Stimulated activated naive CD8-positive, alpha-beta T cell treated with anti-CD3 and anti-CD28 coated beads, Interleukin-15, Interleukin-2, amounts not matched to agents 100 U/mL and 50 U/mL, for 24 hours (primary cell): Measurements from ENCODE around the gene LHX4.

Source experiments
- ATAC-seq: fragments of 150-1000 bp; cut with Tn5 transposase; one replicate; pipeline ENCODE4 v1.10.0; 2021
- DNase-seq: peaks from one replicate; pipeline ENCODE4 v3.0.0; 2021

The LHX4 gene

DNA sequence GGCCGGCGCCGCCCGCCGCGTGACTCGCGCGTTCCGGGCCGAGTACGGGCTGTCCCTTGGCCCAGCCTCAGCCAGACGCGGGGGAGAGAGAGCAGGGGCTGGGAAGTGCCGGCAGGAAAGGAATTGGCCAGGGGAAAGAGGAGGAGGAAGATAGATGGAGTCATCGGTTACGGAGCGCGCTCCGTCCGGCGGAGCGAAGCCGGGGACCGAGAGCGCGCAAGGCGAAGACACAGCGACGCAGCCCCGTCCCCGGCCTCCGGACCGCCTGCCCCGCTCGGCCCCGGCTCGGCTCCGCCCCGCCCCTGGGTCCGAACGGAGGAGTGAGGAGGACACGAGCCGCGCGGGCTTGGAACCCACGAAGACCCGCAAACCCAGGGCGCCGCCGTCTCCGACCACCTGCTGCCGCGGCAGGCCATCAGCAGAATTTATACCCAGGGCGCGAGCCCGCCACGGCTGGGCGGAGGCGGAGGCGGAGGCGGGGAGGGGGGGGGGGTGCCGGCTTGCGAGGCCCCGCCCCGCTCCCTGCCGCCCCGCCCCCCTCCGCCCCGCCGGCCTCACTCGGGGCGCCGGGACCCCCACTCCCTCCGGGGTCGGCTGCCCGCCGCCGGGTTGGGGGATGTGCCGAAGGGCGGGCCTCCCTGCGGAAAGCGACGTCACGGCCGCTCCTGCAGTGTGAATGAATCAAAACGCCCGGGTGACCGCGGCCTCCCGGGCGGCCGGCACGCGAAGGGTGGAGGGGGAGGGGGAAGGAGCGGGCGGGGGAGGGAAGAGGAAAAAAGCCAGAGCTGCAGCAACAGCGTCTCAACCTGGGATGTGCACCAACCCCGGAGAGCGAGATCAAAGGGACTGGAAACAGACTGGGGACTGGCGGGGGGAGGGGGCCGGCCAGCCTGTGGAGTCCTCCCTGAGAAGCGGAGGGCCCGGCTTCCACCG, at the start of gene LHX4:
Gene LHX4, plus strand, starts transcription at position 782 of the 933 bp plus-strand sequence. CDS start 266 bp downstream, outside the sequence.
- DNase-seq, result peak; percentile 51
- ATAC-seq, result peak; percentile 37

DNA sequence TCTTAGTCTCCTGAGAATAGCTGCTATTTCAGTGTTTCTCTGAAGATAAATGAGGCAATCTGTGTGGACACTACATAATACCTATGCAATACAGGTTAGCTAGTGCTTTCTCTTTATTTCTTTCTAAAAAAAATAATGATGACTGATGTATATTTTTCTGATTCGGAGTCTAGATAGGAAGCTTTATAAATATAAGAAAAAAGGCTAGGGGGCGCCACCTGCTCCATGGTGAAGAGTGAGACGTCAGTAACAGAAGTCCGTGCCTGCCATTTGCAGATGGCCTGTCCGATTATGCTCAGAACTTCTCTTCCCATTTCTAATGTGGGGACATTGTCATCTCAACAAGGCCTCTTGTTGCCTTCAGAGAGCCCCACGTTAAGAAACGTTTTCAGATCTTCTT, 49.0 kb upstream of the LHX4 start:
- DNase-seq (peak; percentile 31), ATAC-seq (no peak)

DNA sequence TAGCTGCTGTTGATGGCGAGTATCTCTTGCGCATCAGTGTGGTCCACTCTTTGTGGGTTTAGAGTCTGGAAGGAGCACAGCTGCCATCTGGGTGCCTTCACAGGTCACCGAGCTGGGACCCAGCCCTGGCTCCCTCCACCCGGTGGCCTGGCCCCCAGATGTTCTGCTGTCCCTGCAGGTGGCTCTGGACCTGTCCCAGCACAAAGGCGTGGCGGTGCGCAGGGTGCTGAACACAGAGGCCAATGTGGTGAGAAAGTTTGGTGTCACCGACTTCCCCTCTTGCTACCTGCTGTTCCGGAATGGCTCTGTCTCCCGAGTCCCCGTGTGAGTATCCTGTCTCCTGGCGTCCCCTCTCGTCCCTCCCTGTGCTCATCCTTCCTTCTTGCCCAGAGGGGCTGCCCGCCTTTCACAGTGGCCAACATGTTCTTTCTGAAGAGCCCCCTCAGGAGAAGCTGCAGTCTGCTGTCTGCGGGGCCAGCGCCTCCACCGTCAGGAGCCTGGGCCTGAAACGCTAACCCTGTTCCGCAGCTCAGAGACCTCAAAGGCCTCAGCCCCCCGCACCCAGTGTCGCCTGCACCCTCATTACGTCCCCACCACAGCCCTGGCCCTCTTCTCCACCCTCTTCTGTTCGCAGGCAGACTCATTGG, 47.9 kb upstream of the LHX4 start:
- ATAC-seq, result no peak
- DNase-seq, result no peak

DNA sequence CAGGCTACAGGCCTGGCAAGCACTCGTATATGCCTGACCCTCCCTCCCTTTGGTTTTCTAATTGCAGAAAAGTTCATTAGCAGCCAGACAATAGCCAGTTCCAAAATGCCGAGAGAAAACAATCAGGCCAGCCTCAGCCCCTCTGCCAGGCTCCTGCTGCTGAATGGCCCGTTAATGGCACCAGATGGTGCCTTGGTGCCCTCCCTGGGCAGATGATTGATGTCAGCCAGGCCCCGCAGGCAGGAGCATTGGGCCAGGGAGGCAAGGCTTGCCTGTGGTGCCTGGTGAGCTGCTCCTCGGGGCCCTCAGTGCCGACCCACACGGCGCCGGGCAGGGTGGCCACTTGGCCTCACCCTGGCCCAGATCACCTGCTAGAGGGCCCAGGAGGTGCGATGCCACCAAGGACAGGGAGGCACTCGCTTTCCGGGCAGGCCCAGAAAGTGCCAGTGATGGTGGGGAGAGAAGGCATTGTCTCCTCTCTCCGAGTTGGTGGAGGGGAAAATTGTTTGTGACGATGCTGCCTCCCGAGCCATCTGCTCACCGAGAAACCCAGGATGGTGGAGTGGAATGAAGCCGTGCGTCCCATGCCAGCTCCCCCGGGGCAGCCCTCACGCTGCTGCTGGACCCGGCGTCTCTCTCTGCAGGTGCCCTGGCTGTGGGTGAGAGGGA, 47.3 kb upstream of the LHX4 start:
- DNase-seq, result no peak
- ATAC-seq, result no peak

DNA sequence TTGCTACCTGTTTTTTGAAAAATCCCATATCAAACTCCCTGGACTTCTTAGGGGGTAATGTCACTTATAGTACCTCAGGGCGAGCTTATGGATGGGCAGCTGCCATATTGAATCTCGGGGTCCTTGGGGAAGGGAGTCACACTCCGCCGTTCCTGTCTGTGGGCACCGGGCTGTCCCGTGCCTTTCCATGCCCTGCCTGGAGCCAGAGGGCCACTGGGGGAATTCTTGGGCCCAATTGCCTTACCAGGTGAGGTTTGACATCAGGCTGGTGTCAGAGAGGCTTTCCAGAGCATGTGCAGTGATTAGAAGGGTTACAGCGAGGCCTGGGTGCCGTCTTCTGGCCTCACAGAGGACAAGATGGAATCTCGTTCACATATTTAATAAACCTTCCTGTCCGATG, 46.6 kb upstream of the LHX4 start:
- DNase-seq (no peak), ATAC-seq (no peak)

- DNase-seq, result no peak
- ATAC-seq, result no peak
These were observed 46.0 kb upstream of the LHX4 start for GRCh38 chr1:180184041-180184440.

DNA sequence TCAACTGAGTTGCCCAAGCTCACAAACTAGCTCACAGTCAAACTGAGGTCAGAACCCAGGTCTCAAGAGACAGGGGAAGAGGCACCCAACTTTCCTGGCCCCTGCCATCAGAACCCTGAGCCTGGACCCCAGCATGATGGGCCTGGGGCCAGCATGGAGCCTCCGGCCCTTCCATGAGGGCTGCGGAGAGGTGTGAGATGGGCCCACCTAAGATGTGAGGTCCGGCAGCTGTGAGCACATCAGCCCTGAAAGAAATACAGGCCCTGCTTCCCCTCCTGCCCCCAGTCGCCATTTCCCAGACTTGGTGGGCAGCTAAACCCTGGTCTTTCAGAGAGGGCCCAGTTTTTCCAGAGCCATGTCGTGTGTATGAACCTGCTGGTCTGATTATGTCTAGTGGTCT, 44.8 kb upstream of the LHX4 start:
- no peak for DNase-seq
- no peak for ATAC-seq

GRCh38 chr1:180185971-180186645, 44.0 kb upstream of the LHX4 start:
- ATAC-seq, result no peak
- DNase-seq, result no peak

GRCh38 chr1:180186831-180187230, 43.2 kb upstream of the LHX4 start:
- ATAC-seq (no peak), DNase-seq (no peak)

GRCh38 chr1:180187626-180188025, 42.4 kb upstream of the LHX4 start:
- ATAC-seq (no peak), DNase-seq (no peak)

DNA sequence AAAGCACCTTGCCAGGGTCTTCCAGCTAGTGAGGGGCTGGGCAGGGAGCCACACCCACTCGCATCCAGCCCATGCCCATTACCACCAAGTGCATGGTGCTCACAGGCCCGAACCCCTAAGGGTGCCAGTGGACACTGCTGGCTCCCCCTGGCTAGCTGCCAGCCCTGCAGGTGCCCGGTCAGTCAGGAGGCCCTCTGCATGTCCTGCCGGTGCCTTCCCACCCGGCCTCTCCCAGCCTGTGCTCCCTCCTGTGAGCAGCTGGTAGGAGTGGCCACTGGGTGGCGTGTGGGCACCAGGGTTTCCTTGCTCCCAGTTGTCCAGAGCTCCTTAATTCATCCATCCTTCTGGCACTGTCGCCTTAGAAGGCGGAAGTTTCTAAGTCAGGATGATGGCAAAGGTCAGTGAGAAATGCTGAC, 42.0 kb upstream of the LHX4 start:
- ATAC-seq, result no peak
- peak; percentile 19 for DNase-seq

DNA sequence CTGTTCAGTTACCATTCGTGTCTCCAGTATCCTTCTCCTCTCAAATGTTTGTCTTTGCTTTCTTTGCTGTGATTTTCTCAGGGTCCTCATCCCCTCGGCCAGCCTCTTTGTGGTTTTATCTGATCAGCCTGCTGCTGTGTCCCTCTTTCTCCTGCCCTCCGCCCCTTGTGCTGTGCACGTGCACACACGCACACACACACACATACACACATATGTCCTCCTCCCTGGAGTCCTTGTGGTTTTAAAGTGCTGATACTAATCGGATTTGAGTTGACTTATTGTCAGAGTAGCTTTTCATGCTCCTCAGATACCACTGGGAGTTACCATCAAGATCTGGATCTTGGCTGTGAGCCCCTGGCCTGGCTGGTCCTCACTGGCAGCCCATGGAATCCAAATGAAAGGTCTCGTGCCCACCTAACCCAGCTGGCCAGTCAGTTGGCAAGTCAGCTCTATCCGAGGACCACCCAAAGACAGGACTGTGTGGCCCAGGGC, 41.3 kb upstream of the LHX4 start:
- ATAC-seq (no peak), DNase-seq (no peak)

GRCh38 chr1:180190091-180190490, 40.0 kb upstream of the LHX4 start:
- ATAC-seq, result no peak
- no peak for DNase-seq

GRCh38 chr1:180192172-180192571, 37.9 kb upstream of the LHX4 start:
- ATAC-seq, result no peak
- DNase-seq, result no peak

DNA sequence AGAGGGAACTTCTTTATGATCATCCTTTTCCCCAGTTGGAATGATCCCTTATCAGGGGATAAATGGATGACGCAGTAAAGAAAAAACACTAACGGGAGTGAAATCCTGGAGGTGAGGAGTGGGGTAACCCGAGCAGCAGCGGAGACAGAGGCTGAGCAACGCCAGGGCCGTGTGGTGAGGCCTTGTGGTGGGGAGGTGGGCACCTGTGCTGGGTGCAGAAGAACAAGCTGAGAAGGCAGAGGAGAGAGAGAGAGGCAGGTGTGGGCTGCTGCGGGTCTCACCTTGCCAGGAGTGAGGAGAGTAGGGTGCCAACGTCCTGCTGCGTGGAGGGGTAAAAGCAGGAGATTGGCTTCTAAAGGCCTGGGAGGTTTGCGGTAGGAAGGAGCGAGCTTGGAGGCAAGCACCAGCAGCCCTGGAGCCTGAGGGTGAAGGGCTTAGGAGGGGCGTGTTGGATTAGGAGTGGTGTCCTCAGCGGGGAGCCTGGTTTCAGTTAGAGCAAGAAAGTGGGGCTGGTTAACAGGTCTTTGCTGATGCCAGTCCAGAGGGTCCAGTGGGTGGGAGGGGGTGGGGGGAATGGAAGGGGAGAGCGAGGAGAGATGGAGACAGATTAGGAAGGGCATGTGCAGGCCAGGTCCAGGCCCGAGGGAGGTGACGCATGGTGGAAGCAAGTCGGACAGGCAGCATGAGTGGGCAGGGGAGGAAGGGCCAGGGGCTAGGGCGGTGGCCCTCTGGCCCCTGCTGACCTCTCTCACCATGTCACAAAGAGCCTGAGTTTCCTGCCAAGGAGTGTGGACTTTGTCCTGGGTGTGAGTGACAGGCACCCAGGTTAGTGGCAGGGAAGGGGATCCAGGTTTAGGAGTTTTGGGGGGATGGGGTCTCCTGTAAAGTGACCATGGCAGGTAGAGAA, 36.7 kb upstream of the LHX4 start:
- ATAC-seq (no peak), DNase-seq (no peak)

DNA sequence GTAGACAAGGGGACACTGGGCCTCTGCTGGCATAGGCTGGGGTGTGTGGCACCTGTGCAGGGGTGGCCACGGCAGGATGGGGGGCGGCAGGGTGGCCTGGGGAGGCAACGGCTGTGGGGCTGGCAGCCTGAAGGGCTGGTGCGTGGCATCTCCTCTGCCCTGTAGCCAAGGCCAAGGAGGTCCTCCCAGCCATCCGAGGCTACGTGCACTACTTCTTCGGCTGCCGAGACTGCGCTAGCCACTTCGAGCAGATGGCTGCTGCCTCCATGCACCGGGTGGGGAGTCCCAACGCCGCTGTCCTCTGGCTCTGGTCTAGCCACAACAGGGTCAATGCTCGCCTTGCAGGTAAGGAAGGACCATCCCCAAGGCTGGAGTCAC, 36.0 kb upstream of the LHX4 start:
- ATAC-seq (no peak), DNase-seq (no peak)

DNA sequence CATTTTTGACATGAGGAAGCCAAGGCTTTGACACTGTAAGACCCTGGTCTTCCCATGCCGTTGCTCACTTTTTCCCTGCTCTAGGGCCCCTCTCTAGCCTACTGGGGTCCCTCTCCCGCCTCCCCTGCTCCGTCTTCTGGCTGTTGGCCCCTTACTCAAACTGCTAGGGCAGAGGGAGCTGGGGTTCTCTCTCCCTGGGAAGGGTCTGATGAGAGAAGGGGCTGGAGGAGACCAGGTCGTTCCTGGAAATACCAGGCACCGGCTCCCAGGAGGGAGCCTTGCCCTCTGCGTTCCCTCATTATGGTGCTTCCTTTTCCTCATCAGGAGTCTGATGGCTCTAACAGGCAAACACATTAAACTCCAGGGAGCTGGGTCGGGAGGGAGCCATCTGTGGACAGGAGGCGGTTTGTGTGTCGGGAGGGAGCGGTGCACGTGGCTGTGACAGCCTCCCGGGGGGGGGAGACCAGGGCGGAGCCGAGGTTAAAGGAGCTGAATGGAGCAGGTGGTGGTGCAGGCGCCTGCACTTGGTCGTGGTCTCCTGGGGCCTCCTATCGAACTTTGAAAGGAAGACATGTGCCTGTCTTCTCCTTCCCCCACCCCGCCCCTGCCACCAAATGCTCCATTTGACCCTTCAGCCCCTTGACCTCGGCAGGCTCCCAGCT, 35.4 kb upstream of the LHX4 start:
- ATAC-seq (no peak), DNase-seq (no peak)

DNA sequence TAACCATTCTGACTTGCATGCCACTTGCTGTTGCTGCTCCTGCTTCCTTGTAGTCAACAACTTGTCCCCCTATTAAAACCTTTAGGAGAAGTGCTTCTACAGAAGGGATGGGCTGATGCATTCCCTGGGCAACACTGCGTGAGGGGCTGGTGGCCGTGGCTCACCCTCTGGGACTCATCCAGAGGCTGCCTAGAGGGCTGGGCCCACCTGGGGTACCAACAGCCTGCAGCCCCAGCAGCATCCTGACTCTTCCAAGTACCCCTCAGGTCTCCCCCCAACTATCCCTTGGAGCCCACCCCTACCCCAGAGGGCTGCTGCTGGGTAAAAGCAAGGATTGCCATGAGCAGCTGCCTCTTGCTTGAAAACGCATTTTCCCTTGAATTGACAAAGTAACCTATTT, 34.7 kb upstream of the LHX4 start:
- no peak for ATAC-seq
- no peak for DNase-seq

GRCh38 chr1:180195916-180196315, 34.1 kb upstream of the LHX4 start:
- DNase-seq (no peak), ATAC-seq (no peak)

DNA sequence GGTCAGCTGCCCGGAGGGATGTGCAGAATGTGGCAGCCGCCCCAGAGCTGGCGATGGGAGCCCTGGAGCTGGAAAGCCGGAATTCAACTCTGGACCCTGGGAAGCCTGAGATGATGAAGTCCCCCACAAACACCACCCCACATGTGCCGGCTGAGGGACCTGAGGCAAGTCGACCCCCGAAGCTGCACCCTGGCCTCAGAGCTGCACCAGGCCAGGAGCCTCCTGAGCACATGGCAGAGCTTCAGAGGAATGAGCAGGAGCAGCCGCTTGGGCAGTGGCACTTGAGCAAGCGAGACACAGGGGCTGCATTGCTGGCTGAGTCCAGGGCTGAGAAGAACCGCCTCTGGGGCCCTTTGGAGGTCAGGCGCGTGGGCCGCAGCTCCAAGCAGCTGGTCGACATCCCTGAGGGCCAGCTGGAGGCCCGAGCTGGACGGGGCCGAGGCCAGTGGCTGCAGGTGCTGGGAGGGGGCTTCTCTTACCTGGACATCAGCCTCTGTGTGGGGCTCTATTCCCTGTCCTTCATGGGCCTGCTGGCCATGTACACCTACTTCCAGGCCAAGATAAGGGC, 33.5 kb upstream of the LHX4 start:
- ATAC-seq (no peak), DNase-seq (no peak)
